Breast epithelium (tissue), 4 donors: Measurements from ENCODE around the gene GLDC. TPM values are rescaled to one million over a fixed set of nuclear protein-coding genes. Genes with fewer than 3 reads are reported as not detected.

Source experiments
- DNase-seq, 2 donors: peaks; one replicate each; pipeline ENCODE4 v3.0.0-alpha.2; 2019; ENCODE audit warnings: low spot score in 2 of 2
- H3K27ac ChIP-seq, 2 donors: fragments of 200-600 bp; sonication (generic) in 1 of 2; one replicate each; pipeline ENCODE4 v1.5.1; 2016 to 2019; ENCODE audit warnings: mild to moderate bottlenecking in 1 of 2
- H3K27me3 ChIP-seq, 2 donors: fragments of 200-600 bp; sonication (generic) in 1 of 2; one replicate each; pipeline versions ENCODE4 v1.5.1 to v1.6.0; 2017 to 2019; ENCODE audit warnings: control low read depth in 1 of 2, mild to moderate bottlenecking in 1 of 2
- H3K36me3 ChIP-seq: fragments of 200-600 bp; one replicate; pipeline ENCODE4 v1.5.1; 2019
- H3K4me1 ChIP-seq, 2 donors: fragments of 200-600 bp; sonication (generic); one replicate each; pipeline ENCODE4 v1.5.1; 2016 to 2019; ENCODE audit warnings: control low read depth in 1 of 2
- H3K4me3 ChIP-seq, 3 donors: fragments of 200-600 bp; sonication (generic); 1 replicate in 2 of 3; 2 replicates in 1 of 3; pipeline ENCODE4 v1.5.1; 2016 to 2019; ENCODE audit warnings: mild to moderate bottlenecking in 3 of 3, moderate library complexity in 2 of 3
- H3K9me3 ChIP-seq, 2 donors: fragments of 200-600 bp; sonication (generic) in 1 of 2; one replicate each; pipeline ENCODE4 v1.5.1; 2016 to 2019; ENCODE audit warnings: control low read depth in 1 of 2
- CTCF ChIP-seq, 3 donors: fragments of 450-650 bp; IDR thresholded peaks; one replicate each; pipeline ENCODE4 v1.5.1; 2016 to 2017; ENCODE audit warnings: antibody characterized with exemption in 3 of 3, mild to moderate bottlenecking in 3 of 3, moderate library complexity in 3 of 3
- POLR2A ChIP-seq: fragments of 450-650 bp; IDR thresholded peaks from one replicate; pipeline ENCODE4 v1.6.1; 2016; ENCODE audit warnings: antibody characterized with exemption, mild to moderate bottlenecking, moderate library complexity
- POLR2AphosphoS5 ChIP-seq, 3 donors: sonication (generic); formaldehyde crosslinking; IDR thresholded peaks; one replicate each; pipeline ENCODE4 v1.6.1; 2017; ENCODE audit warnings: antibody characterized with exemption in 3 of 3
- intact Hi-C: fragments of 100-400 bp; cut with DNase I; formaldehyde crosslinking; loops from one replicate; pipeline ENCODE4 v1.15.1; 2023; ENCODE audit warnings: low total_unique reads
- total RNA-seq, 3 donors: library from RNA; depleted of rRNA; stranded (reverse); fragments of >200 nt; gene quantifications; one replicate each; pipeline ENCODE4 v1.1.0, GENCODE V29; 2016

The GLDC gene
- total RNA-seq, 3 donors from 2014 or later = 0.16 to 2.6 (median 0.66) TPM

GRCh38 chr9:6620796-6621195, 24.7 kb downstream of the GLDC start:
- intact Hi-C loops = no loop called here

GRCh38 chr9:6620353-6620752, 25.2 kb downstream of the GLDC start:
- DNase-seq = no peak
- H3K27ac ChIP-seq = no peak overlapping the region
- H3K4me1 ChIP-seq = no peaks in the 10 kb centered on the region
- H3K9me3 ChIP-seq = no peaks in the 10 kb centered on the region
- intact Hi-C loops = no loop called here
- no peaks in the 10 kb centered on the region for H3K27me3 ChIP-seq
- H3K36me3 ChIP-seq = no peaks in the 10 kb centered on the region
- TF ChIP-seq POLR2AphosphoS5 (IDR thresholded peaks at IDR 0.05) = no peak
- TF ChIP-seq POLR2A = no peak
- TF ChIP-seq CTCF (IDR thresholded peaks at IDR 0.05) = no peak
- no peak overlapping the region for H3K4me3 ChIP-seq

More at GRCh38 chr9:6620796-6621195, 24.7 kb downstream of the GLDC start:
- no peaks in the 10 kb centered on the region for H3K36me3 ChIP-seq
- no peak for DNase-seq
- H3K4me3 ChIP-seq = no peak overlapping the region
- no peaks in the 10 kb centered on the region for H3K4me1 ChIP-seq
- H3K9me3 ChIP-seq = no peaks in the 10 kb centered on the region
- no peak for TF ChIP-seq POLR2AphosphoS5 (IDR thresholded peaks at IDR 0.05)
- no peak for TF ChIP-seq CTCF (IDR thresholded peaks at IDR 0.05)
- no peak for TF ChIP-seq POLR2A
- H3K27me3 ChIP-seq = no peaks in the 10 kb centered on the region
- no peak overlapping the region for H3K27ac ChIP-seq

GRCh38 chr9:6619909-6620308, 25.6 kb downstream of the GLDC start:
- Histone ChIP-seq H3K9me3 (no peaks in the 10 kb centered on the region), H3K27ac (no peak overlapping the region), H3K4me3 (no peak overlapping the region), H3K36me3 (no peaks in the 10 kb centered on the region), H3K27me3 (no peaks in the 10 kb centered on the region), H3K4me1 (no peaks in the 10 kb centered on the region)
- no peak for TF ChIP-seq POLR2AphosphoS5 (IDR thresholded peaks at IDR 0.05)
- no peak for TF ChIP-seq CTCF (IDR thresholded peaks at IDR 0.05)
- no peak for TF ChIP-seq POLR2A
- no peak for DNase-seq
- intact Hi-C loops = loop anchor here (5.0 kb wide), 1 partner anchor 733 kb away; no protein-coding TSS in a partner anchor

- Histone ChIP-seq H3K4me1 (no peaks in the 10 kb centered on the region), H3K9me3 (no peaks in the 10 kb centered on the region), H3K27me3 (no peaks in the 10 kb centered on the region), H3K4me3 (no peak overlapping the region), H3K27ac (no peak overlapping the region), H3K36me3 (no peaks in the 10 kb centered on the region)
- no peak for DNase-seq
- intact Hi-C loops = loop anchor here (5.0 kb wide), 1 partner anchor 730 kb away; no protein-coding TSS in a partner anchor
- no peak for TF ChIP-seq POLR2A
- TF ChIP-seq POLR2AphosphoS5 (IDR thresholded peaks at IDR 0.05) = no peak
- TF ChIP-seq CTCF (IDR thresholded peaks at IDR 0.05) = no peak
These were observed 28.5 kb downstream of the GLDC start for GRCh38 chr9:6616951-6617602.

GRCh38 chr9:6614489-6614888, 31.0 kb downstream of the GLDC start:
- Histone ChIP-seq H3K27me3 (no peaks in the 10 kb centered on the region), H3K4me1 (no peaks in the 10 kb centered on the region), H3K4me3 (no peak overlapping the region), H3K27ac (no peak overlapping the region), H3K9me3 (no peaks in the 10 kb centered on the region), H3K36me3 (no peaks in the 10 kb centered on the region)
- TF ChIP-seq CTCF (IDR thresholded peaks at IDR 0.05) (no peak), POLR2A (no peak), POLR2AphosphoS5 (IDR thresholded peaks at IDR 0.05) (no peak)
- intact Hi-C loops = no loop called here
- no peak for DNase-seq
